Stimulated activated CD8-positive, alpha-beta memory T cell treated with anti-CD3 and anti-CD28 coated beads, Interleukin-12 subunit alpha, Interleukin-12 subunit beta, amount 100 ng/mL, for 24 hours (primary cell): ENCODE data around the gene ALPI.
"Not testable (repeated sequence)": the region's sequence is repeated elsewhere in the genome, so short reads cannot be mapped to it uniquely, and the experiment has no call there.

ENCODE experiments used
- DNase-seq: peaks from one replicate; pipeline ENCODE4 v3.0.0-alpha.2; 2020; ENCODE audit errors: extremely low read depth

ALPI gene

GRCh38 chr2:232455426-232456255 is at the start of gene ALPI:
ALPI (plus strand) TSS chr2:232456153; CDS start chr2:232456200, 47 bp downstream.
- no peak for DNase-seq

- DNase-seq: no peak
Measured at GRCh38 chr2:232406556-232407310, 49.2 kb upstream of the ALPI start, which contains the start of gene ALPG. ALPG (plus strand) TSS chr2:232406844; CDS start chr2:232406895, 51 bp downstream.

- DNase-seq: not testable (repeated sequence)
Measured at GRCh38 chr2:232407428-232408150, 48.4 kb upstream of the ALPI start.

GRCh38 chr2:232408269-232408668 is 47.7 kb upstream of the ALPI start:
- DNase-seq: not testable (repeated sequence)

GRCh38 chr2:232409617-232410016 is 46.3 kb upstream of the ALPI start:
- DNase-seq: not testable (repeated sequence)

GRCh38 chr2:232410238-232410900 is 45.6 kb upstream of the ALPI start:
- DNase-seq: no peak

- no peak for DNase-seq
Measured at GRCh38 chr2:232411901-232412629, 43.9 kb upstream of the ALPI start.

GRCh38 chr2:232412986-232413385 is 43.0 kb upstream of the ALPI start:
- DNase-seq: no peak

- DNase-seq: no peak
Measured at GRCh38 chr2:232415138-232415690, 40.7 kb upstream of the ALPI start.

GRCh38 chr2:232415736-232416520 is 40.0 kb upstream of the ALPI start:
- DNase-seq: no peak

GRCh38 chr2:232416521-232417470 is 39.2 kb upstream of the ALPI start:
- no peak for DNase-seq

GRCh38 chr2:232417489-232417888 is 38.5 kb upstream of the ALPI start:
- no peak for DNase-seq

- DNase-seq: no peak
Measured at GRCh38 chr2:232418056-232418455, 37.9 kb upstream of the ALPI start.

GRCh38 chr2:232418466-232419244 is 37.3 kb upstream of the ALPI start:
- DNase-seq: no peak

GRCh38 chr2:232419245-232420072 is 36.5 kb upstream of the ALPI start:
- DNase-seq: no peak

GRCh38 chr2:232420073-232420454 is 35.9 kb upstream of the ALPI start:
- no peak for DNase-seq
